ENCODE measurements around the gene CFAP54. TPM values are rescaled to one million over a fixed set of nuclear protein-coding genes. Genes with fewer than 3 reads are reported as not detected.

Gene CFAP54
- total RNA-seq, 1 donor from 2014 or later, result 1.1 TPM

DNA sequence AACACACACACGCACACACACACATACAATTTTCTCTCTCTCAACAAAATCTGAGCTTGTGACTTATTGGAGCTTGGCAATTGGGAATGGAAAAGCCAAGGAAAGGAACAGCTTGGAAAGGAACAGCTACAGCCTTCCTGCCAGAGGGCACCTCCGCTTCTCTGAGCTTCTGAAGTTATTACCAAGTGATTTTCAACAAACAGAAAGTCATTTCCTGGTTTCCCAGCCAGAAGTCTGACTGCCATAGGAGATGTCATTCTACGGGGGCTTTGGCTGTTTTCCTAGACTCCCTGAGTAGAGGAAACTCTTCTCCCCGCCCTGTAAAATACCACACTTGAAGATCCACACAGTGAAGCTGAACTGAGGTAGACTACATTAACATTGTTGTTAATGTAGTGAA lies 198.3 kb downstream of the CFAP54 start:
- TF ChIP-seq CTCF (IDR thresholded peaks at IDR 0.05; ENCODE audit: insufficient read depth, low read depth, low read length), result no peak
- TF ChIP-seq EZH2 (IDR thresholded peaks at IDR 0.05; ENCODE audit: insufficient read depth, low read length), result no peak
- no peak for DNase-seq (ENCODE audit: low read depth)
- H3K4me3 Mint-ChIP-seq (ENCODE audit: unreplicated experiment), result no peak overlapping the region
- H3K9me3 Mint-ChIP-seq (ENCODE audit: unreplicated experiment), result no peaks in the 10 kb centered on the region
- Histone ChIP-seq H3K9ac (ENCODE audit: low read length) (no peak overlapping the region), H3K36me3 (ENCODE audit: insufficient read depth, low read length) (no peaks in the 10 kb centered on the region), H4K20me1 (ENCODE audit: insufficient read depth, low read length) (no peaks in the 10 kb centered on the region), H2AFZ (ENCODE audit: low read depth, low read length) (no peak overlapping the region), H3K27me3 (ENCODE audit: insufficient read depth, low read length) (no peaks in the 10 kb centered on the region), H3K9me3 (ENCODE audit: insufficient read depth, low read depth, low read length) (no peaks in the 10 kb centered on the region), H3K4me1 (ENCODE audit: insufficient read depth, low read length) (no peaks in the 10 kb centered on the region), H3K4me3 (ENCODE audit: insufficient read depth, low read depth, low read length) (no peak overlapping the region), H3K4me2 (ENCODE audit: low read length) (no peak overlapping the region), H3K79me2 (ENCODE audit: insufficient read depth, low read length) (no peaks in the 10 kb centered on the region), H3K27ac (ENCODE audit: low read depth, low read length) (no peak overlapping the region)
- no peaks in the 10 kb centered on the region for H3K27me3 Mint-ChIP-seq (ENCODE audit: low read depth, unreplicated experiment)
- no peak for FAIRE-seq
- H3K4me1 Mint-ChIP-seq (ENCODE audit: low read depth, unreplicated experiment), result no peaks in the 10 kb centered on the region
- H3K27ac Mint-ChIP-seq (ENCODE audit: unreplicated experiment), result no peak overlapping the region
- H3K36me3 Mint-ChIP-seq (ENCODE audit: low read depth, unreplicated experiment), result no peaks in the 10 kb centered on the region

DNA sequence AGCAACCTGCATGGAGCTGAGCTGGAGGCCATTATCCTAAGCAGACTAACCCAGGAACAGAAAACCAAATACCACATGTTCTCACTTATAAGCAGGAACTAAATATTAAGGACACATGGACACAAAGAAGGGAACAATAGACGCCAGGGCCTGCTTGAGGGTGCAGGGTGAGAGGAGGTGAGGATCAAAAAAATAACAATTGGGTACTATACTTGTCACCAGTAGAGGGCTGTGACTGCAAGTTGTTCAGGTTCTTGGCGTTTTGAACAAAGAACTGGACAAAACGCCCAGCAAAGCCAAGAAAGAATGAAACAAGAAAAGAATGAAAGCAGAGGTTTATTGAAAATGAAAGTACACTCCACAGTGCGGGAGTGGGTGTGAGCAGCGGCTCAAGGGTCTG lies 209.1 kb downstream of the CFAP54 start:
- no peak overlapping the region for H3K4me3 ChIP-seq (ENCODE audit: insufficient read depth, low read depth, low read length)
- H3K79me2 ChIP-seq (ENCODE audit: insufficient read depth, low read length), result no peaks in the 10 kb centered on the region
- H3K4me1 ChIP-seq (ENCODE audit: insufficient read depth, low read length), result no peaks in the 10 kb centered on the region
- no peaks in the 10 kb centered on the region for H3K9me3 Mint-ChIP-seq (ENCODE audit: unreplicated experiment)
- H3K4me1 Mint-ChIP-seq (ENCODE audit: low read depth, unreplicated experiment), result no peaks in the 10 kb centered on the region
- no peak overlapping the region for H3K27ac ChIP-seq (ENCODE audit: low read depth, low read length)
- no peak overlapping the region for H3K4me2 ChIP-seq (ENCODE audit: low read length)
- H2AFZ ChIP-seq (ENCODE audit: low read depth, low read length), result no peak overlapping the region
- DNase-seq (ENCODE audit: low read depth) (no peak), FAIRE-seq (no peak)
- H3K9me3 ChIP-seq (ENCODE audit: insufficient read depth, low read depth, low read length), result no peaks in the 10 kb centered on the region
- H3K27me3 ChIP-seq (ENCODE audit: insufficient read depth, low read length), result no peaks in the 10 kb centered on the region
- no peaks in the 10 kb centered on the region for H3K36me3 Mint-ChIP-seq (ENCODE audit: low read depth, unreplicated experiment)
- H3K9ac ChIP-seq (ENCODE audit: low read length), result no peak overlapping the region
- H3K27ac Mint-ChIP-seq (ENCODE audit: unreplicated experiment), result no peak overlapping the region
- H3K36me3 ChIP-seq (ENCODE audit: insufficient read depth, low read length), result no peaks in the 10 kb centered on the region
- no peak overlapping the region for H3K4me3 Mint-ChIP-seq (ENCODE audit: unreplicated experiment)
- H3K27me3 Mint-ChIP-seq (ENCODE audit: low read depth, unreplicated experiment), result no peaks in the 10 kb centered on the region
- no peaks in the 10 kb centered on the region for H4K20me1 ChIP-seq (ENCODE audit: insufficient read depth, low read length)
- TF ChIP-seq CTCF (IDR thresholded peaks at IDR 0.05; ENCODE audit: insufficient read depth, low read depth, low read length) (no peak), EZH2 (IDR thresholded peaks at IDR 0.05; ENCODE audit: insufficient read depth, low read length) (no peak)

GRCh38 chr12:96698965-96699364 lies 209.6 kb downstream of the CFAP54 start:
- Mint-ChIP-seq H3K4me1 (ENCODE audit: low read depth, unreplicated experiment) (no peaks in the 10 kb centered on the region), H3K9me3 (ENCODE audit: unreplicated experiment) (no peaks in the 10 kb centered on the region), H3K27ac (ENCODE audit: unreplicated experiment) (no peak overlapping the region), H3K36me3 (ENCODE audit: low read depth, unreplicated experiment) (no peaks in the 10 kb centered on the region), H3K4me3 (ENCODE audit: unreplicated experiment) (no peak overlapping the region), H3K27me3 (ENCODE audit: low read depth, unreplicated experiment) (no peaks in the 10 kb centered on the region)
- FAIRE-seq (no peak), DNase-seq (ENCODE audit: low read depth) (no peak)
- Histone ChIP-seq H3K4me1 (ENCODE audit: insufficient read depth, low read length) (no peaks in the 10 kb centered on the region), H3K4me3 (ENCODE audit: insufficient read depth, low read depth, low read length) (no peak overlapping the region), H3K9ac (ENCODE audit: low read length) (no peak overlapping the region), H3K27ac (ENCODE audit: low read depth, low read length) (no peak overlapping the region), H3K4me2 (ENCODE audit: low read length) (no peak overlapping the region), H4K20me1 (ENCODE audit: insufficient read depth, low read length) (no peaks in the 10 kb centered on the region), H3K79me2 (ENCODE audit: insufficient read depth, low read length) (no peaks in the 10 kb centered on the region), H3K36me3 (ENCODE audit: insufficient read depth, low read length) (no peaks in the 10 kb centered on the region), H3K27me3 (ENCODE audit: insufficient read depth, low read length) (no peaks in the 10 kb centered on the region), H3K9me3 (ENCODE audit: insufficient read depth, low read depth, low read length) (no peaks in the 10 kb centered on the region), H2AFZ (ENCODE audit: low read depth, low read length) (no peak overlapping the region)
- TF ChIP-seq EZH2 (IDR thresholded peaks at IDR 0.05; ENCODE audit: insufficient read depth, low read length) (no peak), CTCF (IDR thresholded peaks at IDR 0.05; ENCODE audit: insufficient read depth, low read depth, low read length) (no peak)
